ENCODE results near the gene GHR.

The GHR gene

DNA sequence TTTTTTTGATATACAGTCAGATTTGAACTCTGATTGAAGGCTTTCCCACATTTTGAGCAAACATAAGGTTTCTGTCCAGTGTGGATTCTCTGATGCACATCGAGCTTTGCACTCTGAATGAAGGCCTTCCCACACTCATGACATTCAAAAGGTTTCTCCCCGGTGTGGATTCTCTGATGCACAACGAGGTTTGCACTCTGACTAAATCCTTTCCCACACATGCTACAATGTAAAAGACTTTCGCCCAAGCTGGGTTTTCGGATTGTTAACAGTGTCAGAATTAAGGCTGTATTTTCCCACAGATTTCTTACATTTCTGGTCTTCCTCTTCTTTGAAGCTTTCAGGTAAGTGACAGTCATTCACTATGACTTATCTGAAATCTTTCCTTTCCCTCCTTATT is 44.3 kb downstream of the GHR start:
- no peak for DNase-seq

DNA sequence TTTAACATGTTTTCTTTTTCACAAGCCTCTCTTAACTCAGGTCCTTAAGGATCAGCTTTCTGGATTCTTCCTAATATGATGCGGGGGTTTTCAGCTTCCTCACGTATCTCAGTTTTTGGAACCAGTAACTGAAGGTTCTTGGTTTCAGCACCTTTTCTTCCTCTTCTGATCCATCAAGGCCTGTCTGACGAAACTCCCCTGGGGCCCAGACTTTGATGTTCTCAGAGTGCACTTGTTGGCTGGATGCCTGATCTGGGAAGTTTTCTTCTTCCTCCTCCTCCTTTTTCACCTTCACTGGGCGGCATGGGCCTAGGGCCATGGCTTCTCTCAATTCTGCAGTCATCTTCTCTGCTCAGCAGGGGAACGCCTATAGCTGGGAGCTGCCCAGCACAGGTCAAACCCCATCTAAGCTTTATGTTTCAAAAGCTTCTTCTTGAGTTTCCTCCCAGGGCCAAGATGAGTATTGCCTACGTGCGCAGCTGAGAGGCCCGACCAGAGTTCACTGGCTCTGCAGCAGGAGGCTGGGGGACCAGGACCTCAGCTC is 44.8 kb downstream of the GHR start:
- DNase-seq, result no peak

DNA sequence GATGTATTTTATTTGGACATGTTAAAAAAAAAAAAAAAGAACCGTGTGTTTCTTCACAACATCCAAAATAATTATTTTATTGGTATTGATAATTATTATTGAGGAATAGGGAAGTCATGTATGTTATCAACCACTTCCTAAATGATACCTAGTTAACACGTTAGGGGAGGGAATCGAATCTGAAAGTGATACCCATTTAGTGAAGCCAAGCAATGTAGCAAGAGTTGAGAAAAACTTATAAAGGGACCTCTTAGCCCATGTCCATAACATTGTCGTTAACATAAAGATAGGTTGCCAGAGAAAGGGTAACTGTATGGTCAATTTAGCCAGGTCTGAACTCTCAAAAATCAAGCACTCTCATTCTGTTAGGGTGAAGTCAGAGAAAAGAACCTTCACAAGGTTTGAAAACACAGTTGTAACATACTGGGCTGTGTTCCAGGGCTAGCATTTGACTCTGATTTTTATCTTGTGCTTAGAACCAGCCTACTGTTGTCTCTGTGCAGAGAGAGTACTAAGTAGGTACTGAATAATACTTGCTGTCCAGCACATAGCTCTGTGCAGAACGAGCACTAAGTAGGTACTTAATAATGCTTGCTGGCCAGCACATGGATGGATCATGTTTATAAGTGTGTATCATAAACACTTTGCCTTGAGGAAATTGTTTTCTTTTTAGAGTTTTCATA is 60.4 kb downstream of the GHR start:
- no peak for DNase-seq

DNA sequence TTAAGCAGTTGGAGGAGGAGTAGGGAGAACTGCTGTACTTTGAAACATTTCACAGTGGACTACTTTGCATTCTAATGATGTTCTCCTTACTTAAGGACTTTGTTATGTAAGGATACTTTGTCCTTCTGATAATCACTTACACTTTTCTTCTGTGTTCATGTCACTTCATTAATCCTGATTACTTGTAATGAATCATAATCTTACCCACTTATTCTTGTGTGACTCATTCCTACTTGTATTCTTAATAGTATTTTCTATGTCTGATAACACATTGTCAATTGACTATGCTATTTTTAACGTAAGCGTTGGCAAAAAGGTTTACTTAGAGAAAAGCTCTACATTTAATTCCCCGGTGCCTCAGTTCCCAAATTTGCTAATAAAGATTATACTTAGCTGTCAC is 63.8 kb downstream of the GHR start:
- no peak for DNase-seq

DNA sequence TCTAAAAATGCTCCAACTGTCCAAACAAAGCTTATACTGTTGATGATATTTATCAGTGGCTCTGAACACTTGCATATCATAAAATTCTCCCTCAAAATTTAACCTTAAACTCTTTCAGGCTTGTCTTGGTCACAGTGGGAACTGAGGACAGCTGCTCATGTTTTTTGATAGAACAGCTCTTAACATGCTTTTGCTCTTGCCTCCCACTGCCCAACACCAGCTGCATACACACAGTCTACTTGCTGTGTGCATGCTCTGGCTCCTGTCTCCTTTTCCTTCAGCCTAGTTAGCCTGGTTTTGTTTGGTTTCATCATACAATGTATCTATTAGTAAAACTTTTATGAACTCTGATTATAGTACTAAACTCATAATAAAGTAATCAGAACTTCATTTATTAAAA is 64.6 kb downstream of the GHR start:
- no peak for DNase-seq

DNA sequence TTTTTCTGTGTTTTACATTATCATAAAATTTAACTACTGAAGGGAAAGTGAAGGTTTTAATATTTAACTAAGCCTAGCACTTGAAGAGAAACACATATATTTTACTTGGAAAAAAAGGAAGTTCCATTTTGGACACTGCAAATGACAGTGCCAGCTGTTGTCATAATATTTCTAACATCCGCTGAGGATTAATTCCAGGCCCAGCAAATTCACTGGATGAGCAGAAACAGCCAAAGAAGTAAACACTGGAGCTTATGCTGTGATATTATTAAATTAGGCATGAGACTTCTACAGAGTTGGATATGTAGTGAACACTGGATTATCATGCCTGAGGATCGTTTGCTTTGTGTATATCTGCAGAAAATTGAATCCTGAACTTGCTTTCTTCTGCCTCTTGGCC is 67.6 kb downstream of the GHR start:
- DNase-seq, result no peak

DNA sequence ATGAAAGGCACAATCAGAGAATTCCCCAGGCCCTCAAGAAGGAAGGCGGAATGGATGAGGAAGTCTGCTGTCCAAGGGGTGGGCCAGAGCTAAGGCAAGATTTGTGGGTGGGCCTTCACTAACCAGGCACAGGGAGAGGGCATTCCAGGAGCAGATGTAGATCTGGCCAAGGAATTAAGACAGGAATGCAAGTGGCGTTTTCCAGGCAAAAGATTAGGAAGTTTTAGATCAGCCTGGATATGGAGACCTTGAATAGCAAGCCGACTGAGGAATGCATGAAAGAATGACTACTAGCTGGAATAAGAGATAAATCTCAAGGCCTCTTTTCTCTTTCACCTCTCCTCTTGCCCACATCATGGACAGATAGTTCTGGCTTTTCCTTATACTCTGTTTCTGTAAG is 68.5 kb downstream of the GHR start:
- DNase-seq, result no peak

DNA sequence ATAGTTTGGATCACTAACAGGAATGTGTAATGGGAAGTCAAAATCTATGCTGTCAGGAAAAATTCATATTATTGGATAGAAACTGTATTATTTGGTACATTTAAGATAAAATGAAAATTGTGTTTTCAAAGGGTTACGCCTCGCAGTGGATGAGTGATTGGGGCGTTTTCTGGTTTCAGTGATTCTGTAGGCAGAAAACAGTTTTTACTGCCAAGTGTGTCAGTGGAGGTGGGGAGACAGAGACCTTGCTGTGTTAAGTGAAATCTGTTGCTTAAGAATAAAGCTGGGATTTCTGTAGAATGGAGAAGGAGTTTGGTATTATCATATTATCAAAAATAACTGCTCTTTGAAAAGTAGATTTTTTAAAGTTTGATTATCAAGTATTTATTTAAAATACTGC is 69.7 kb downstream of the GHR start:
- no peak for DNase-seq

DNA sequence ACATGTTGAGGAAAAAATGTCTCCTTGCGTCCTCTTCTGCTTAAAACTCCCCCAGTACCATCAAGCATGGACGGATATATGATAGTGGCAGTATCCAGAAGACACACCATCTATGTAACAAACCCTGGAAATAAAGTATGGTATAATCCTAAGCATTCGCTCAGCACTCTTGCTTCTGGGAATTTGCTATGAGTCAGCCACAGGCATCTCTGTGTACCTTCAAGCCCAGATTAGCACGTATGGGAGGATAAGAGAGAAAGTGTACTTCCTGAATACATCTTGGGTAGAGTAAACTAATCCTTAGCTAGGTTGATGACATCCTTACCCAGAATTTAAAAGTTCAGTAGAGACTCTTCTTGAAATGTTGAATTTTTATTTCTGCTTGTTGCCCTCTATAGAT is 71.2 kb downstream of the GHR start:
- no peak for DNase-seq

DNA sequence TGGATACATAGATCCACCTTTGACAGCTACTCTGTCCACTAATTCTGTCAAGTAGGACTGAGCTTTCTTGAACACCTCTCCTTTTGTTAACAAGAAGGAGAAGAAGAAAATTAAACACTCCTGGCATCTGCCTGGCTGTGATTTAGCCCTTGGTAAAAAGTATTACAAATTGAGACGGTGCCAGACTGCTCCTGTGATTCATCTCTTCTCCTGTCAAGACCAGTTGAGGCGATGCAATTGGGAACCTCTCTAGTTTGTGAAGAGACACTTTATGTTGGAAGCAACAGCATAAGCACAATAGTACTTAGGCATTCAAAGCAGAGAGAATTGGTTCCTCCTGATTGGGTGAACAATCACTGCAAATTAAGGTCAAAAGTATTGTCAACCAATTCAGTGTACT is 72.7 kb downstream of the GHR start:
- DNase-seq, result no peak

DNA sequence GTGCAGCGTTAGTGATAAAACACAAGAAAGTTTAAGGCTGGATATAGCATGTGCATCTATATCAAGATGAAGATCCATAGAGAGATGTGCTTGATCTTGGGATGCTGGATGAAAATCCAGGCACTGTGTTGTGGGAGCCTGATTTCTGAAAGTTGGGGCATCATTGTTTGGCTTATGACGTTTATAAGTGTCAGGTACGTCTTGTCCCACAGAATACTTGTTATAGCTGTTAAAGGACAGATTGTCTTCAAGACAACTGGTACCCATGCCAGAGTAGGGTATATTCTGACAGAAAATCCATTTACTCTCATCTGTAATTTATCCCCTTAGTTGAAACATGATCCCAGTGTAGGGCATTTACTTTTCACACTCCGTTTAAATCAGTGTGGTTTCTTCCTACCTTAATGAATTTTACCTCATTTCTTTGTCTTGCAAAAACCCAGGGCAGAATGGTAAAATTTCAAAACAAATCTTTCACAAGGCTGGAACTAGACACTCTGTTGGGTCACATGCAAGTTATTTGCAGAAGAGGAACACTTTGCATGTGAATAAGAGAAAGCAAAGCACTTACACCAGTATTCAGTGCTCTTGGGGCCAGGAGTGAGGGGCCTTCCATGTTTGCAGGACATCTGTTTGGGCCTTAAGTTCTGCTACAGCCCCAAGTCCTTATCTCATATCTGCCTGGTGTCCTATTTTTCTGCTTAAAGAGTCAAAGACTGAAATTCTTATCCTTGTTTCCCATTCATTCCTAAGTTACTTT is 73.3 kb downstream of the GHR start:
- no peak for DNase-seq

DNA sequence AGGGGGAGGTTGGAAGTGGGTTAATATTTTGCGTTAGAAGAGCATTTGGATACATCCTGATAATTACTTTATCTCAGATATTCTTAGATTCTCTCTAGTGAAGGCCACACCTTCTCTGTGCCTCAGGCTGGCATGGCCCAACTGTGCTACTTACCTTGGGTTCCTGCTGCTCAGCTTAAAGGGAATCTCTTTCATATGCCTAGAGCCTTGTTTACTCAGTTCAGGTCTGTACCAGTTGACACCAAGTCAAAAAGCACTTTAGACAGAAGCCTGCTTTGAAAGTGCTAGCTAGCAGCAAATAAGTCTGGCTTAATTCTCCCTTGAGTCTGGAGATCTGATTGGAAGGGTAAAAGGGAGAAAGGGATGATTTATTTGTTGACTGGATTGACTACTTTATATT is 74.8 kb downstream of the GHR start:
- DNase-seq, result no peak

DNA sequence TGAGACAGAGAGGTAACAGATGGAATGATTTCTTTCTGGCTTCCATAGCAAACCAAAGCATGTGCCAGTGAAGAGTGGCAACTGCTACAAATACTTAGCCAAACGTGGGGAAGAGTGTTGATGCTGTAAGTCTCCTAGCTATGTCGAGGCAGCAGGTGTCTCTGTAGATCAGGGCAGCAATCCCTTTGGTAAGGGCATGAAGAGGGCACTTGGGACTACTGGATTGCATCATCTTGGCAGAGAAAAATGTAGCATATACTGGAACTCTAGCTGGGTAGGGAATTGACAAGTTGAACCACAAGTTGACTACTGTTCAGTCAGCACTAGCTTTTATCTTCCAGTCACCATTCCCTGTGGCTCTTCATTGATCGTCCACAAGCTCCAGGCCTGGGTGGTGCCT is 75.8 kb downstream of the GHR start:
- no peak for DNase-seq

DNA sequence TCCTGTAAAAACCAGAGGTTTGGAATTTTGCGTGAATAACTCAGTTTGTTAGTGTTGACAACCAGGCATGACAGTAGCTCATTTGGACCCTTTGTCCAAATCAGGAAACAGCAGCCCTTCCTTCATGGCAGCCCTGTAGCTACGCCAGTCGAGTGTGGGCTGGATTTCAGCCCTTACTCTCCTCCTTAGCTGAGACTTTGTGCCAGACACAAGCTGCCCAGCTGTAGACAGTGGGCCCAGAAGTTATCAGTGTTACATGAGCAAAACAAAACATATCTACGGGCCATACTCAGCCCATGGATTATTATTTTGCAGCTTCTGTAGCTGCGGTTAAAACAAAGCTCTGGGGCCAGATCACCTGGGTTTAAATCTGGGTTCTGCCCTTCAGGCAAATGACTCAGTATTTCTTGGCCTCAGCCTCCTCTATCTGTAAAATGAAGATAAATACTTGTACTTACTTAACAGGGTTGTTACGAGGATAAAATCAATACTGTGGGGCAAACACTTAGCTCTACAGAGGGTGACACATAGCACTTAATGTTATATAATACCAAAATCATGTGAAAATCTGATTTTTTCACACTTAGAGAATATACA is 76.9 kb downstream of the GHR start:
- DNase-seq, result no peak

DNA sequence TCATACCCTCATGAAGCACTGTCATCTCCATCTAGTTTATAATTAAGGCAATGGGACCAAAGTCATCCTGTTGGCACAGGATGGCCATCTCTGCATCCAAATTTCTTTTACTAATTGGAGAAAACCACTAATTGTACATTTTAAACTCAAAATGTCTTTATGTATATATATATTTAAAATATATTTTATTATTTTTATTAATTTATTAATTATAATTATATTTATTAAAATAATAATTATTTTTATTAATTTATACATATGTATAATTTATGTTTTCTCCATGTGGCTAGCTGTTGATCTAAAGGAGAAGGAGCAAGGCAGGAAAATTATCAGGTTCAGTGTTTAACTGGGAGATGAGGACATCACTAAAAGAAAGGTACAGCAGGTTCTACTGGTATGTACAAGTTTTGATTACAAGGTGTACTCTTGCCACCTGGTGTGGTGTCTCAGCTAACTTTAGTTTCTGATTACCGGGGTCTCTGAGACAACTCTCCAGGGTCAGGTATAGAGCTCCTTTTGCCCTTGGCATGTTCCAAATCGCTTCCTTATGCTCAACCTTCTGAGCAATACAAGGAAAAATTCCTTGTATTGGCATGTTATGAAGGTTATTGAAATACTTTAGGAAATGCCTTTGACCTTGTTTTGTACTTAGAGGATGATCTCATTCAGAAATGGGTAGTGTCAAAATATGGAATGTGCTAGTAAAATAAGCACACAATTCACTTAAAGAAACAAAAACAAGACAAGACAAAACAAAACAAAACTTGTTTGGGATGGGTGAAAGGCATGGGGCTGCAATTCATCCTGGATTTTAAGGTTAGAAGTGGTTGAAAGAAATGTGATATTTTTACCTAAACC is 79.6 kb downstream of the GHR start:
- no peak for DNase-seq

DNA sequence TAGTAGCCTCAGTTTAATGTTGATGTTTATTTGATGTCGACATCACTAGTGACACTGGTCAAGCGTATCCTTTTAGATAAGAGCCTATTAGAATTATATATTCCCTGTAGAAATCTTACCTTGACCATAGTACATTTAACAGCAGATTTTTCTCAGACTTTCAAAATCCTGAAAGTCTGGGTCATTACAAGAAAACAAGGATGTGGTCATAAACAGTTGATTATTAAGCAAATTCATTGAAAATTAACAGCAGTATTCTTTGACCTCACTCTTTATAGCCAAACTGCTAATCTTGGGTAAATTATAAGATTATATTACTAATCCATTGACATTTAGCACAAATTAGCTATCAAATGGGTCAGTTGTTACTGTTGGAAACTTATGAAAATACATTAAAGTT is 83.4 kb downstream of the GHR start:
- DNase-seq, result no peak

DNA sequence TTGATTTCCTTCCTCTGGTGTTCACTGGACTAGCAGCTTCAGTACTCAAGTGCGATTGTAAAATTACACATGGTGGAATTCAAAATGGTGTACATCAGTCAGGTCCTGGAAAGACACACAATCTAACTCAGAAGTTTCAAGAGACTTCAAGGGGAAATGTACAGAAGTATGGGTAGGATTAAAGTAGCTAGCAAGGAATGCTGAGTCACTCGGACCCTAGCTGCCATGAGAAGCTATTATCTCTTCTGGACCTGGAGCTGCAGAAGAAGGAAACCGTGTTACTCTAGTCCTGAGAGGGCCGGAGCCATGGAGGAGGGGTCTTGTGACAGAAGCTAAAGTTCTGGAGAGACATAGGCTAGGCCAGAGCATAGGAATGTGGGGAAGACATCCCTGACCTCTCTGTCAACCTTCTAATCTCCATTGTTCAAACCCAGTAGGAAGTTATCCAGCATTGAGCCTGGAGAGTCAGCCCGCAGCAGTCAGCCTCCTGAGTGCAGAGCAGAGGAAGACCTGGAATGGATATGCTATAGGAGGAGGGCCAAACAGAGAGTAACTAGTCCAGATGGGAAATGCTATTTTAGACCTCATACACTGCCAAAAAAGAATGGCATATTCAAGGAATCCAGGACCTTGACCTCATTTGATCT is 84.3 kb downstream of the GHR start:
- no peak for DNase-seq

DNA sequence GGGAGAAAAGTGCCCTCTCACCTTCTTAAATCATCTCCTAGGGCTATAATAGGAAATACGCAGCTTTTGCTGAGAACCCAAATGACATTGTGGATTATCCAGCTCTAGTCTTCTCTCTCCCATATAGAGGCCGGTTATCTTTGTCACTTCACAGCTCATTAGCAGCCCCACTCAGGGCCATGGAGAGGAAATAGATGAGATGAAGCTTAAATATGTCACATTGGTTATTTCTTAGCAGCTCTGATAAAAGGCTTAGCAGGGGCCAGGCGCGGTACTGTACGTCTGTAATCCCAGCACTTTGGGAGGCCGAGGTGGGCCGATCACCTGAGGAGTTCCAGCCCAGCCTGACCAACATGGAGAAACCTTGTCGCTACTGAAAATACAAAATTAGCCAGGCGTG is 90.0 kb downstream of the GHR start:
- DNase-seq, result no peak

DNA sequence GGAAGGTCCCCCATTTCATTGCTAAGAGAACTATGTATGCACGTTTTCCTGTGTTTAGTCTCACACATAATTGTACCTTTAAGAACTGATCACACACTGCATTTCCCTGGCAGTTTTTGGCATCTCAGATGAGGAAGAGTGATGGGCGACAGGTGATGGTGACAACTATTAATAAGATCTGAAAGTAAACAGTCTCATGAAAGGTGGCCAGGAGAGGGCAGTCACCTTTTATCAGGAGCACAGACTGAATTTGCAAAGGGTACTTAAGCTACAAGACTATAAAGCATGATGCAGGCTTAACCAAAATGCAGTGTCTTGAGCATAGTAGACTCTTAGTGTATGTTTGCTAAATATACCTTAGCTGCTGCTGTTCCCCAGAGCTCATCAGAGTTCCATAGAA is 91.5 kb downstream of the GHR start:
- DNase-seq, result no peak

DNA sequence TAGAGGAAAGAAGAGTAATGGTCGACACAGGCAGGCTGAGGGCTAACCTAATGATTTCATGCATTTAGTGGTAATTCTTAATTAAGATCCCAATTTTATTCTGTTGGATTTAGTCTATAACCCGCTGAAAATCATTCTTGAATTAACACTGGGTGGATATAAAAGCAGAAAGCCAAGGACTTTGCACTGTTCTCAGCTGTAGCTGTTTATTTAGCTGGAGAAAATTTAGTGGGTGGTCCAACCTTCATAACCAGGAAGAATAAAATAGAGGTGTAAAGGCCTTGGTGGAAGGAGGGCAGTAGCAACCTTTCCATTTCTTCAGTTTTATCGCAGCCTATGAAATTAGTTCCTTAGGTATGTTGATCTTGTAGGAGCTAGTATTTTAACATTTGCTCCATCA is 92.3 kb downstream of the GHR start:
- DNase-seq, result no peak

DNA sequence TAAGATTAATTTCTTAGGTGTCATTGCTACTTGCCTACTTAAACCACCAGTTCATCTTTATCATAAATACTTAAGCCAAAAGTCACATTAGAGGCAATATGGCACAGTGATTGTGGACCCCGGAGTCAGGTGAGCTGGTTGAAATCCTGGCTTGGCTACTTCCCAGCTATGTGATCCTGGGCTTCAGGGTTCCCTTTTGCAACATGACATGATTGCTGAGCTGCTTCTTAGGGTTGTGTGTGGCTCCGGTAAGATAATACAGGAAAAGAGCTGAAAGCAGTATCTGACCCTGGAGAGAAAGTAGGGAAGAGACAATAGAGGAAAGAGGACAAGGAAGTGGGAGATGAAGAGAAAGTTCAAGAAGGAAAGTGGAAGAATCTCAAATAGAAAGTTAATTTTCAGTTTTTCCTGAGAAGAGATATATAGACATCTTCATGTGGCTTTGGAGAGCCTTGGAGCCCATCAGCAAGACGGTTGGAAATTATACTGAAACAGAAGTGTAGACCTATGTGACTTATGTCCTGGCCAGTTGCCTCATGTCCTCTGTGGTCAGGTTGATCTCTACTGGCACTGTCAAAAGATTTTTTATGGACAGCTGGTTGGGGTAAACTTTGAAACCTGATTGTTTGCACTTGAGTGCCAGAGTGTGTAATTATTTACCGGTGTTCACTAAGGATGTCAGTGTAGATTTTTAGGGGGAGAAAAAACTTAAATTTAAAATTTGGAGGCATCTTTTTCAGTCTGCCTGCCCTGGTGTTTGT is 93.2 kb downstream of the GHR start:
- DNase-seq, result no peak

DNA sequence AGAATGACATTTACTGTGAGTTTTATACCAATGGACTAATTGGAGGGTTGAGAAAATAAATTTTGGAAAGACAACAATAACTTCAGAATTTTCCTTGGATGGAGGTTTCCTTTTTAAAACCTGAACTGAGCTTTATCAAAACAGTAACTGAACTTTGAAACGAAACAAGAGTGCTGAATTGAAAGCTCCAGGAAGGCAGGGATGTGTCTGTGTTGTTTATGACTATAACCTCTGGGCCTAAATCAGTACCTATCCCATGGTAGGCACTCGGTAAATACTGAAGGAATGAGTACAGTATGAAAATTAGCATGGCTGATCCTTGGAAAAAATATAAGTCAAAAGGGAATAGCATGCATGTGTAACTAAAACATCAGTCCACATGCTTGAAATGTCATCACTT is 93.9 kb downstream of the GHR start:
- DNase-seq, result no peak

Data from SW 1271 (cell line).